Thyroid gland (tissue), 4 donors: ENCODE results near the gene ZDBF2. TPM values are rescaled to one million over a fixed set of nuclear protein-coding genes. Genes with fewer than 3 reads are reported as not detected.
"Not testable (repeated sequence)": the region's sequence is repeated elsewhere in the genome, so short reads cannot be mapped to it uniquely, and the experiment has no call there.

Experiments
- DNase-seq, 2 donors: peaks; one replicate each; pipeline ENCODE4 v3.0.0-alpha.2; 2019
- H3K27ac ChIP-seq, 3 donors: fragments of 200-600 bp; sonication (generic); 1 replicate in 2 of 3; 2 replicates in 1 of 3; pipeline ENCODE4 v1.5.1; 2016 to 2019; ENCODE audit warnings: mild to moderate bottlenecking in 1 of 3, moderate library complexity in 1 of 3
- H3K27me3 ChIP-seq: fragments of 200-600 bp; sonication (generic); one replicate; pipeline ENCODE4 v1.5.1; 2019
- H3K36me3 ChIP-seq, 2 donors: fragments of 200-600 bp; sonication (generic); one replicate each; pipeline ENCODE4 v1.5.1; 2016 to 2019
- H3K4me1 ChIP-seq, 2 donors: fragments of 200-600 bp; sonication (generic); one replicate each; pipeline ENCODE4 v1.5.1; 2017 to 2019
- H3K4me3 ChIP-seq, 3 donors: fragments of 200-600 bp; sonication (generic); replicated peaks in 1 of 3; 1 replicate in 2 of 3; 2 replicates in 1 of 3; pipeline ENCODE4 v1.5.1; 2016; ENCODE audit warnings: mild to moderate bottlenecking in 1 of 3
- H3K9me3 ChIP-seq: fragments of 200-600 bp; sonication (generic); one replicate; pipeline ENCODE4 v1.5.1; 2017
- CTCF ChIP-seq, 6 experiments: fragments of 200-600 bp in 3 of 6; fragments of 450-650 bp in 3 of 6; sonication (generic) in 3 of 6; IDR thresholded peaks; one replicate each; pipeline ENCODE4 v1.5.1; 2016 to 2019; ENCODE audit warnings: antibody characterized with exemption in 6 of 6, mild to moderate bottlenecking in 2 of 6, inconsistent platforms in 1 of 6, moderate library complexity in 1 of 6
- POLR2A ChIP-seq, 2 donors: fragments of 450-650 bp; IDR thresholded peaks; one replicate each; pipeline ENCODE4 v1.6.1; 2017; ENCODE audit warnings: antibody characterized with exemption in 2 of 2, mild to moderate bottlenecking in 2 of 2, moderate library complexity in 1 of 2
- WGBS, 2 donors: methylation state at CpG; one replicate each; pipeline ENCODE4 v1.1.5; 2017; 5-methylcytosine and 5-hydroxymethylcytosine counted together
- intact Hi-C: fragments of 100-400 bp; cut with DNase I; formaldehyde crosslinking; loops from one replicate; pipeline ENCODE4 v1.15.1; 2023
- total RNA-seq, 4 donors: library from RNA; depleted of rRNA; stranded (reverse); fragments of >200 nt; gene quantifications; one replicate each; pipeline ENCODE4 v1.2.3, GENCODE V29; 2016

ZDBF2 gene
- total RNA-seq, 4 donors from 2014 or later, result 11.0 to 20.9 (median 14.6) TPM

- H3K9me3 ChIP-seq, result no peaks in the 10 kb centered on the region
- no peak overlapping the region for H3K27ac ChIP-seq
- H3K27me3 ChIP-seq, result no peaks in the 10 kb centered on the region
- no peak for DNase-seq
- no peaks in the 10 kb centered on the region for H3K4me1 ChIP-seq
- no peak for TF ChIP-seq CTCF (IDR thresholded peaks at IDR 0.05)
- no peak for TF ChIP-seq POLR2A (IDR thresholded peaks at IDR 0.05)
- H3K4me3 ChIP-seq, result no peak overlapping the region
- intact Hi-C loops, result no loop called here
- 90 to 93% methylated on average over 8 of the region's 8 CpGs for WGBS, 2 donors
- H3K36me3 ChIP-seq, result no peaks in the 10 kb centered on the region
These were observed 8.3 kb downstream of the ZDBF2 start for GRCh38 chr2:206282746-206283145.

- TF ChIP-seq CTCF (IDR thresholded peaks at IDR 0.05), result no peak
- no peak for TF ChIP-seq POLR2A (IDR thresholded peaks at IDR 0.05)
- DNase-seq, result no peak
- no peaks in the 10 kb centered on the region for H3K36me3 ChIP-seq
- WGBS, 2 donors, result 96 to 98% methylated on average over 2 of the region's 2 CpGs
- no peaks in the 10 kb centered on the region for H3K9me3 ChIP-seq
- intact Hi-C loops, result no loop called here
- no peak overlapping the region for H3K4me3 ChIP-seq
- H3K4me1 ChIP-seq, result no peaks in the 10 kb centered on the region
- no peaks in the 10 kb centered on the region for H3K27me3 ChIP-seq
- no peak overlapping the region for H3K27ac ChIP-seq
These were observed 12.7 kb downstream of the ZDBF2 start for GRCh38 chr2:206287197-206287596.

- 74 to 89% methylated on average over 4 of the region's 4 CpGs for WGBS, 2 donors
- Histone ChIP-seq H3K27ac (no peak overlapping the region), H3K9me3 (no peaks in the 10 kb centered on the region), H3K27me3 (no peaks in the 10 kb centered on the region), H3K4me3 (no peak overlapping the region), H3K36me3 (no peaks in the 10 kb centered on the region), H3K4me1 (no peaks in the 10 kb centered on the region)
- DNase-seq, result no peak
- intact Hi-C loops, result no loop called here
- TF ChIP-seq POLR2A (IDR thresholded peaks at IDR 0.05) (no peak), CTCF (IDR thresholded peaks at IDR 0.05) (no peak)
These were observed 14.9 kb downstream of the ZDBF2 start for GRCh38 chr2:206289391-206289790.

- Histone ChIP-seq H3K36me3 (no peaks in the 10 kb centered on the region), H3K9me3 (no peaks in the 10 kb centered on the region), H3K27ac (no peak overlapping the region), H3K27me3 (no peaks in the 10 kb centered on the region), H3K4me1 (no peaks in the 10 kb centered on the region), H3K4me3 (no peak overlapping the region)
- DNase-seq, result no peak
- intact Hi-C loops, result no loop called here
- WGBS, 2 donors, result 85 to 87% methylated on average over 3 of the region's 3 CpGs
- TF ChIP-seq CTCF (IDR thresholded peaks at IDR 0.05), result no peak
- TF ChIP-seq POLR2A (IDR thresholded peaks at IDR 0.05), result no peak
These were observed 21.7 kb downstream of the ZDBF2 start for GRCh38 chr2:206296128-206296527.

GRCh38 chr2:206299608-206300007, 25.1 kb downstream of the ZDBF2 start:
- H3K4me3 ChIP-seq, H3K27ac ChIP-seq, H3K36me3 ChIP-seq, H3K27me3 ChIP-seq, intact Hi-C loops, H3K4me1 ChIP-seq, DNase-seq, H3K9me3 ChIP-seq: not testable (repeated sequence)
- 96% methylated on average over 10 of the region's 10 CpGs for WGBS, 2 donors
